Cardiac septum (tissue), 1 donor: ENCODE results near the gene NDUFAF2. TPM values are rescaled to one million over a fixed set of nuclear protein-coding genes. Genes with fewer than 3 reads are reported as not detected.
"Not testable (repeated sequence)": the region's sequence is repeated elsewhere in the genome, so short reads cannot be mapped to it uniquely, and the experiment has no call there.

Experiments
- DNase-seq: peaks from one replicate; pipeline ENCODE4 v3.0.0-alpha.2; 2020; ENCODE audit warnings: low spot score
- intact Hi-C: fragments of 100-400 bp; cut with DNase I; formaldehyde crosslinking; loops from one replicate; pipeline ENCODE4 v1.14.0; 2022
- total RNA-seq: library from RNA; stranded (reverse); fragmentation: NEBNext Ultra II Directional; extraction: Animal tissue kit (Norgen Biotek cat#: 25700); gene quantifications from one replicate; pipeline ENCODE4 v1.2.1, GENCODE V29; 2021
- donor health status: DM: no; HTN: no; CAD: no.

Gene NDUFAF2
- total RNA-seq, 1 donor from 2014 or later, result 27.1 TPM

DNA sequence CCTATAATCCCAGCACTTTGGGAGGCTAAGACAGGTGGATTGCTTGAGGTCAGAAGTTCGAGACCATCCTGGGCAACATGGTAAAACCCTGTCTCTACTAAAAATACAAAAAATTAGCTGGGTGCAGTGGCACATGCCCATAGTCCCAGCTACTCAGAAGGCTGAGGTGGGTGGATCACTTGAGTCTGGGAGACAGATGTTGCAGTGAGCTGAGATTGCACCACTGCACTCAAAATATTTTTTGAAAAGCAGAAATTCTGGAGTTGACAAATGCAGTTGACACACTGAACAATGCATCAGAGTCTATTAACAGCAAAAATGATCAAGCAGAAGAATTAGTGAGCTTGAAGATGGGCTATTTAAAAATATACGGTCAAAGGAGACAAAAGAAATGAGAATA lies 35.5 kb downstream of the NDUFAF2 start:
- DNase-seq, result no peak
- intact Hi-C loops, result no loop called here

DNA sequence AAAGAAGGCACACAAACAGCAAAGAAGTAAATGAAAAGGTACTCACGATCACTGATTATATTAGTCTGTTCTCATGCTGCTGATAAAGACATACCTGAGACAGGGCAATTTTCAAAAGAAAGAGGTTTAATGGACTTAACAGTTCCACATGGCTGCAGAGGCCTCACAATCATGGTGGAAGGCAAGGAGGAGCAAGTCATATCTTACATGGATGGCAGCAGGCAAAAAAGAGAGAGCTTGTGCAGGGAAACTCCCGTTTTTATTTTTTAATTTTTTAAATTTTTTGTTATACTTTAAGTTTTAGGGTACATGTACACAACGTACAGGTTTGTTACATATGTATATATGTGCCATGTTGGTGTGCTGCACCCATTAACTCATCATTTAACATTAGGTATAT lies 37.1 kb downstream of the NDUFAF2 start:
- DNase-seq, intact Hi-C loops: not testable (repeated sequence)

DNA sequence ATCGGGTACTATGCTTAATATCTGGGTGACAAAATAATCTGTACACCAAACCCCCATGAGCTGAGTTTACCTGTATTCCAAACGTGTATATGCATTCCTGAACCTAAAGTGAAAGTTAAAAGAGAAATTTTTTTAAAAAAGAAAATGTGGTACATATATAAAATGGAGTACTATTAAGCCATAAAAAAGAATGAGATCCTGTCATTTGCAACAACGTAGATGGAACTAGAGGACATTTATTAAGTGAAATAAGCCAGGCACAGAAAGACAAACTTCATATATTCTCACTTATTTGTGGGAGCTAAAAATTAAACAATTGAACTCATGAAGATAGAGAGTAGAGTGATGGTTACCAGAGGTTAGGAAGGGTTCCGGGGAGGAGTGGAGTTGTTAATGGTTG lies 44.8 kb downstream of the NDUFAF2 start:
- intact Hi-C loops, result no loop called here

GRCh38 chr5:60992871-60993270 lies 47.9 kb downstream of the NDUFAF2 start:
- intact Hi-C loops, result no loop called here
- DNase-seq, result no peak

More for the DNA sequence above, 44.8 kb downstream of the NDUFAF2 start:
- no peak for DNase-seq

- intact Hi-C loops, result no loop called here
- DNase-seq, result no peak
These were observed 48.4 kb downstream of the NDUFAF2 start for GRCh38 chr5:60993425-60993824.

DNA sequence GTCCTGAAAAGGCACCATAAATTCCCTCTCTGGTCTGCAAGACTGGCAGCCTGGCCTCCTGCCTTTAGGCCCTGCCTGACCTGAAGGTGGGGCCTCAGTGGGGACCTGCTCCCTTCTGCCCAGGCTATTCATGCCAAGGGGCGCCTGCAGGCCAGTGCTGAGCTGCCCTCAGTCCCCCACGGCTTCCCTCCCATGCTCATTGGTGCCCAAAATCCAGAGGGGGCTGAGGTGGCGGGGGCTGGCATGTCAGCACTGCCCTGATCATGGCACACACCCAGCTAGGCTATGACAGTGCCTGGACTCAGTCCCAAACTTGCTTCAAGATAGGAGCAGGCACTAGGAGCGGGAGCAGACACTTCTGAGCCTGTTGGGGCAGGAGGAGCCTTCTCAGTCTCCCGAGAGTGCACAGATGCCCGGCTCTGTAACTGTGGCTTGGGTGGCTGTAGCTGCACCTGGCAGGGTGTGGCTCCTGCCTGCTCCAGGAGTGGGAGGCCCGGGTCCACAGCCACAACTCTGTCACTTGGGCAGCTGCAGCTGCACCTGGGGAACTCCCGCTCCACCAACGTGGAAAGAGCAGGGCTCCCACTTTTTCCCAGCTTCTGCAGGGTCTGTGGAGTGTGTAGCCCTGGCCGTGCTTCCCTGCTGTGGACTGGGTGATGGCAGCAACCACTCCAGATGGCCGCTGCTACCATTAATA lies 49.0 kb downstream of the NDUFAF2 start:
- no peak for DNase-seq
- intact Hi-C loops, result no loop called here

- intact Hi-C loops, result no loop called here
- no peak for DNase-seq
These were observed 51.4 kb downstream of the NDUFAF2 start for GRCh38 chr5:60996368-60996767.

DNA sequence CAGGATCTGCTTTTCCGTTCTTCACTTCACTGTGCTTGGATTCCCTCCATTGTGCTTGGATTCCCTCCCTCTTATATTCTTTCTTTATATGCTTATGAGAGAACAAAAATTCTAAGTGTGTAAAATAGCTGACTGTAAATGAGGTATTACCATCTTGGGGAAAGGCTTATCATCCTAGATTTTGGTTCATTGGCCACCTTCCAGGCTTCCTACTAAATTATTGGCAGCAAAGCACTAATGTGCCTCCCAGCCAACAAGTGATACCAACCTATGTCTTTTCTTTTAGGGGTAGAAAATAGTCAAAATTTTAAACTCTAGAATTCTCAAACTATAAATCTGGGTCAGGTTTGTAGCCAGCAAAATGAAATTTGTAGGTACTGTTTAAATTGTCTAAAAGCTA lies 52.7 kb downstream of the NDUFAF2 start:
- no peak for DNase-seq
- intact Hi-C loops, result no loop called here

DNA sequence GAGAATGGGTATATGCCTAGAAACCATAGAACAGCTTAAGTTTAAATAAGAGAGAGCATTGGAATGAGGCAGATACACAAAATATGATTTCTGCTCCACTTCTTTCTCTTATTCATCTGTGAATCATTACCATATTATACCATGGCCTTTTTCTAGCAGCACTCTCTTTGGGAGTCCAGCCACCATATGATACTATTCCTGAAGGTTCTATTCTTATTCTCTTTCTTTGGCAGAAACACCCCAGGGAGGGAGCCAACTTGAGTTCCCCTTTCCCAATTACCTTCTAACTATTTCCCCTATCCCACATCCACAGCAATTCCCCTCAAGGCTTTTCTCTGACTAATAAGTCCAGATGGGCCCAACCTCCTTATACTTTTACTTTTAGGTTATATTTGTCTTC lies 55.9 kb downstream of the NDUFAF2 start:
- intact Hi-C loops, result no loop called here

DNA sequence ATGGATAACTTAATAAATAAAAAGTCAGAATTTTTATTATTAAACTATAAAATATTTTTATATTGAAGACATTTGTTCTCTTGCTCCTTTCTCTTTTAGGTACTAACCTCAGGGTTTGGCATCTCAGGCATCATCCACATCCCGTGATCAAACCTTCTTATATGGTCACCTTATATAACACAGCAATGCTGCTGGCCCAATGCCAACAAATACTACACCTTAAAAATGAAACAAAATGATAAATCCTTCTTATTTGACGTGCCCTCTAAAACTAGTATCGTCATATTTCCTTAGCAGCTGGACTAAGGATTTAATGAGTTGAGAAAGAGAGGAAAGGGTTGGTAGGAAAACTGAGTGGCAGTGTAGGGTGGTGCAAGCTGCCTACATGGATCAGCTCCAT lies 56.6 kb downstream of the NDUFAF2 start:
- no peak for DNase-seq
- intact Hi-C loops, result no loop called here

More for the DNA sequence above, 55.9 kb downstream of the NDUFAF2 start:
- no peak for DNase-seq

GRCh38 chr5:61002611-61003355 lies 57.8 kb downstream of the NDUFAF2 start:
- no peak for DNase-seq
- intact Hi-C loops, result no loop called here

DNA sequence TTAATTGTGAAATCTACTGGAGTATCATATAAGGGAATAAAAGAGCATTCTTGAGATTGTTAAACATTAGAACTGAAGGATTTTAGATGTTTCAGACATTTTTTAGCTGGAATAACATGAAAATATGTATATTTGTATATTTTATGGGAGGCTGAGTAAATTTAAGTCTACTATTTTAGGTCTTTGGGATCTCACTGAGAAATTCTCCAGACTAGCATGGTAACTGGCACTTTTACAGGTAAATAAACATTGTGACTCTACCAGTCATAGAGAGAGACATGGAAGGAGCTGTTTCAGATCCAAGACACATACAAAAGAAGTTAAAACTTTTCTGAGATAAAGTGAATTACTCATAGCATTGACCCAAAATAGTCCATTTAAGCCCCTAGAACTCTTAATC lies 59.4 kb downstream of the NDUFAF2 start:
- no peak for DNase-seq
- intact Hi-C loops, result no loop called here

DNA sequence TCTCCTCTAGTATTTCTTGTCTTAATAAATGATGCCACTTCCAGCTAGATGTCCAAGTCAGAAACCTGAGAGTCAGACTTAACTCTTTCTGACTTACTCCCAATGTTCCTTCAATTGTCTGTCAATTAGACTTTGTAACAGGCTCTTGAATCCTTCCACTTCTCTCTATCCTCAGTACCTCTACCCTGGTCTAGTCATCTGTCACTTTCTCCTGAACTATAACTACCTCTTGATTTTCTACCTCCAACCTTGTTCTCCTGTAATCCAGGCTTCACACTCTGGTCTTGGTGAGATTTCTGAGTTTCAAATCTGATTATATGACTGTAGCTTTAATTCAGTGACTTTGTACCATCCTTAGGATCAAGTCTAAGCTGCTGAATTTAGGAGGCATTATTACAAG lies 64.9 kb downstream of the NDUFAF2 start:
- no peak for DNase-seq

GRCh38 chr5:61010467-61011454 lies 65.8 kb downstream of the NDUFAF2 start:
- intact Hi-C loops, result no loop called here
- DNase-seq, result no peak

More for the DNA sequence above, 64.9 kb downstream of the NDUFAF2 start:
- intact Hi-C loops, result no loop called here

GRCh38 chr5:61018062-61018461 lies 73.1 kb downstream of the NDUFAF2 start:
- intact Hi-C loops, result no loop called here

DNA sequence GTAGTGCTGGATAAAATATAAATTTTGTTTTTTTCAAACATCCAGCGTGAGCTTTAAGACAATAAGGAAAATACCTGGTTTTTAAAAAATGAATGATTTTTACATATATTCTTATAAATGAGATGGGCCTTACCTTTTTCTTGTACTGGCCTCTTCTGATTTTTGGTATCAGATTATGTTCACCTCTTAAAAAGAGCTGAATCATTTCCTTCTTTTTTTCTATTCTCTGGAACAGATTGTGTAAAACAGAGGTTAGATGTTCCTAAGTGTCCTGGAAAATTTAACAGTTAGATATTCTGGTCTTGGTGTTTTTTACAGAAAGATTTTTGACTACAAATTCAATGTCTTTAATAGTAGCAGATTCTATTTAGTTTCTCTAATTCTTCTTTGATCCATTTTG lies 74.6 kb downstream of the NDUFAF2 start:
- DNase-seq, result no peak
- intact Hi-C loops, result no loop called here

More at GRCh38 chr5:61018062-61018461, 73.1 kb downstream of the NDUFAF2 start:
- DNase-seq, result no peak

DNA sequence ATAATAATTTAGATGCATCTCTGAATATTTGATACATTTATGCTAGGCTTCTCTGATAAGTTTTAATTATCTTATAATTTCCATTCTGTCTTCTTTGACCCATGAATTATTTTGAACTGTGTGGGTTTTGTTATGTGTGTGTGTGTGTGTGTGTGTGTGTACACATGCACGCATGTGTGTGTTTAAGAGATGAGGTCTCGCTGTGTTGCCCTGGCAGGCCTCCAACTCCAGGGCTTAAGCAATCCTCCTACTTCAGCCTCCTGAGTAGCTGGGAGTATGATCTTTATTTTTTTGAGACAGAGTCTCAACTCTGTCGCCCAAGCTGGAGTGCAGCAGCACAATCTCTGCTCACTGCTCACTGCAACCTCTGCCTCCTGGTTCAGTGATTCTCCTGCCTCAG lies 75.4 kb downstream of the NDUFAF2 start:
- DNase-seq, result no peak
- intact Hi-C loops, result no loop called here

GRCh38 chr5:61023131-61023530 lies 78.1 kb downstream of the NDUFAF2 start:
- intact Hi-C loops, result no loop called here
- no peak for DNase-seq

- intact Hi-C loops, result no loop called here
- DNase-seq, result no peak
These were observed 81.0 kb downstream of the NDUFAF2 start for GRCh38 chr5:61026004-61026403.

DNA sequence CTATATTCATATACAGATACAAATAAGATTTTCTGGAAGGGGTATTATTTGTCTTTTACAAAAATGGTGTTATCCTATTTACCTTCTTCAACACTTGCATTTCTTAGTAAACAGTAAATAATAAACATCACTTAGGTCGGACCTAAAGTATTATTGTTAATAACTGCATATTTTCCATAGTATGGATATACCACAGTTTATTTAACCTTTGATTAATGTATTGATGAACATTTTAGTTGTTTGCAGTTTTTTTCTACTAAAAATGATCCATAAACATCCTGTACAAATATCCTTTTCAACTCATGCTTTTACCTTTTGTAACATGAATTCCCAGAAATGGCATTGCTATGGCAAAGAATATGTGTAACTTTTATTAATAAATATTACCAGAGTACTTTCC lies 83.4 kb downstream of the NDUFAF2 start:
- no peak for DNase-seq
- intact Hi-C loops, result no loop called here
